ENCODE data around the gene SLC22A23.

Gene SLC22A23

DNA sequence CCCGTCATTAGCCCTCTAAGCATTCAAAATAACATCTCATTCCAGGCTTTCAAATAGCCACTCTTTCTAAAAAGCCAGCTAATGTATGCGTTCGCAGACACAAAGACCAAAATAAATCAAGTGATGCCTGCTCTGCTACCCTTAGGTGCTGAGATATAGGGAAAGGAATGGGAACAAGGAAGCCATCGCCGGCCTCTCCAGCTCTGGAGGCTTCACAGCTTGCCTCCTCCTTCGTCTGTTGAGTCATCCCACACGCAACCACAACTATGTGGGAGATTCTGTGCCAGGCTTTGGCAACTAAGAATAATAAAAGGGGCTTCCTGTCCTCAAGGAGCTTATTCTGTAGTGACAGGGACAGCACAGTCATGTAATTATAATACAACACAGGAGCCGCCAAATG lies 27.3 kb upstream of the SLC22A23 start:
- no peak for TF ChIP-seq CTCF (IDR thresholded peaks at IDR 0.05; ENCODE audit: low read depth, low read length)
- DNase-seq (ENCODE audit: extremely low read depth, low read depth), result no peak

DNA sequence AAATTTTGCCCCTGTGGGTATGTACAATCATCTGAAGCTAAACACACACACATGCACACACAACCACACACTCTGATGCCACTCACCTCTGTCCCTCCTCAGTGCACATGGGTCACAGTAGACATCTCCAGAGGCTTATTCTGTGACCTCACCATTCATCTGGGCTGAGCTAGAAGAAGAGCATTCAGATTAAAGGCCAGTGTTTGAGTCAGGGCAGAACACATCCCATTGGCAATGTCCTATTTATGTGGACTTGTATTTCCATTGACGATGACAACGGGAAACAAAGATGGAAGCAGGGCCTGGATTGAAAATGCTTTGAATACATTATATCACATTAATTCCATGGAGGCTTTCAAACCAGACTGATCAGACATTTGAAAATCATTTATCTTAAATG lies 26.8 kb upstream of the SLC22A23 start:
- DNase-seq (ENCODE audit: extremely low read depth, low read depth), result no peak
- TF ChIP-seq CTCF (IDR thresholded peaks at IDR 0.05; ENCODE audit: low read depth, low read length), result no peak

- TF ChIP-seq CTCF (IDR thresholded peaks at IDR 0.05; ENCODE audit: low read depth, low read length), result no peak
Measured at GRCh38 chr6:3482869-3483268, 26.0 kb upstream of the SLC22A23 start.

GRCh38 chr6:3481640-3482039 lies 24.8 kb upstream of the SLC22A23 start:
- DNase-seq (ENCODE audit: extremely low read depth, low read depth), result no peak
- TF ChIP-seq CTCF (IDR thresholded peaks at IDR 0.05; ENCODE audit: low read depth, low read length), result no peak

More at GRCh38 chr6:3482869-3483268, 26.0 kb upstream of the SLC22A23 start:
- DNase-seq (ENCODE audit: extremely low read depth, low read depth), result no peak

GRCh38 chr6:3480009-3480408 lies 23.2 kb upstream of the SLC22A23 start:
- no peak for TF ChIP-seq CTCF (IDR thresholded peaks at IDR 0.05; ENCODE audit: low read depth, low read length)
- no peak for DNase-seq (ENCODE audit: extremely low read depth, low read depth)

DNA sequence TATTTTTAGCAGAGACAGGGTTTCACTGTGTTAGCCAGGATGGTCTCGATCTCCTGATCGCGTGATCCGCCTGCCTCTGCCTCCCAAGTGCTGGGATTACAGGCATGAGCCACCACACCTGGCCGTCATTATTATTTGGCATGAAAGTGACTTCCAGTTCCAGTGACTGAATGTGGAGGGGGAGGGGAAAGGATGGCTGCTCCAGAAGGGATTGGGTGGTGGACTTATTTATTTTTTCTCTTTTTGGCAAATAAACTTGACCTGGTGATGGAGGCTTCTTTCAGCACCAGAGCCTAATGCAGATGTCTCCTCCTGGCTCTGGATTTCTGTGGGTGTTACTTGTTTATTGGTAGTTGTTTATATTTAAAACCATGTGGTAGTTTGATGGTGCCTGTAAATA lies 16.9 kb upstream of the SLC22A23 start:
- TF ChIP-seq CTCF (IDR thresholded peaks at IDR 0.05; ENCODE audit: low read depth, low read length), result no peak
- DNase-seq (ENCODE audit: extremely low read depth, low read depth), result peak; percentile 54

- no peak for DNase-seq (ENCODE audit: extremely low read depth, low read depth)
- no peak for TF ChIP-seq CTCF (IDR thresholded peaks at IDR 0.05; ENCODE audit: low read depth, low read length)
Measured at GRCh38 chr6:3471711-3472110, 14.9 kb upstream of the SLC22A23 start.

Data from AG09319 (cell line).